Right atrium auricular region (tissue), 2 donors: ENCODE results near the gene ASB6. TPM values are rescaled to one million over a fixed set of nuclear protein-coding genes. Genes with fewer than 3 reads are reported as not detected.

Experiments used
- DNase-seq: peaks from one replicate; pipeline ENCODE4 v3.0.0-alpha.2; 2019; ENCODE audit warnings: low spot score
- H3K27ac ChIP-seq, 2 donors: fragments of 200-600 bp; sonication (generic); 1 replicate in 1 of 2; 2 replicates in 1 of 2; pipeline ENCODE4 v1.5.1; 2016 to 2019
- H3K27me3 ChIP-seq, 2 donors: fragments of 200-600 bp; sonication (generic); one replicate each; pipeline versions ENCODE4 v1.5.1 to v1.6.0; 2017 to 2019
- H3K36me3 ChIP-seq: fragments of 200-600 bp; sonication (generic); one replicate; pipeline ENCODE4 v1.5.1; 2016
- H3K4me1 ChIP-seq, 2 donors: fragments of 200-600 bp; sonication (generic); one replicate each; pipeline versions ENCODE4 v1.5.1 to v1.6.0; 2017 to 2019
- H3K4me3 ChIP-seq, 2 donors: fragments of 200-600 bp; sonication (generic); 1 replicate in 1 of 2; 2 replicates in 1 of 2; pipeline ENCODE4 v1.5.1; 2017 to 2019; ENCODE audit warnings: mild to moderate bottlenecking in 1 of 2, moderate library complexity in 1 of 2
- H3K9me3 ChIP-seq, 2 donors: fragments of 200-600 bp; sonication (generic); one replicate each; pipeline ENCODE4 v1.5.1; 2019
- total RNA-seq, 2 donors: library from RNA; depleted of rRNA; stranded (reverse); fragments of >200 nt; gene quantifications; one replicate each; pipeline ENCODE4 v1.1.0, GENCODE V29; 2016
- TF ChIP-seq, protein P1 (sequence below), 2 donors: fragments of 200-600 bp; sonication (generic); IDR thresholded peaks; one replicate each; pipeline ENCODE4 v1.5.1; 2019; ENCODE audit warnings: antibody characterized with exemption in 2 of 2

Gene ASB6, protein sequence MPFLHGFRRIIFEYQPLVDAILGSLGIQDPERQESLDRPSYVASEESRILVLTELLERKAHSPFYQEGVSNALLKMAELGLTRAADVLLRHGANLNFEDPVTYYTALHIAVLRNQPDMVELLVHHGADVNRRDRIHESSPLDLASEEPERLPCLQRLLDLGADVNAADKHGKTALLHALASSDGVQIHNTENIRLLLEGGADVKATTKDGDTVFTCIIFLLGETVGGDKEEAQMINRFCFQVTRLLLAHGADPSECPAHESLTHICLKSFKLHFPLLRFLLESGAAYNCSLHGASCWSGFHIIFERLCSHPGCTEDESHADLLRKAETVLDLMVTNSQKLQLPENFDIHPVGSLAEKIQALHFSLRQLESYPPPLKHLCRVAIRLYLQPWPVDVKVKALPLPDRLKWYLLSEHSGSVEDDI
- total RNA-seq = 10 to 100 TPM; 10.2 to 12.6 TPM

DNA sequence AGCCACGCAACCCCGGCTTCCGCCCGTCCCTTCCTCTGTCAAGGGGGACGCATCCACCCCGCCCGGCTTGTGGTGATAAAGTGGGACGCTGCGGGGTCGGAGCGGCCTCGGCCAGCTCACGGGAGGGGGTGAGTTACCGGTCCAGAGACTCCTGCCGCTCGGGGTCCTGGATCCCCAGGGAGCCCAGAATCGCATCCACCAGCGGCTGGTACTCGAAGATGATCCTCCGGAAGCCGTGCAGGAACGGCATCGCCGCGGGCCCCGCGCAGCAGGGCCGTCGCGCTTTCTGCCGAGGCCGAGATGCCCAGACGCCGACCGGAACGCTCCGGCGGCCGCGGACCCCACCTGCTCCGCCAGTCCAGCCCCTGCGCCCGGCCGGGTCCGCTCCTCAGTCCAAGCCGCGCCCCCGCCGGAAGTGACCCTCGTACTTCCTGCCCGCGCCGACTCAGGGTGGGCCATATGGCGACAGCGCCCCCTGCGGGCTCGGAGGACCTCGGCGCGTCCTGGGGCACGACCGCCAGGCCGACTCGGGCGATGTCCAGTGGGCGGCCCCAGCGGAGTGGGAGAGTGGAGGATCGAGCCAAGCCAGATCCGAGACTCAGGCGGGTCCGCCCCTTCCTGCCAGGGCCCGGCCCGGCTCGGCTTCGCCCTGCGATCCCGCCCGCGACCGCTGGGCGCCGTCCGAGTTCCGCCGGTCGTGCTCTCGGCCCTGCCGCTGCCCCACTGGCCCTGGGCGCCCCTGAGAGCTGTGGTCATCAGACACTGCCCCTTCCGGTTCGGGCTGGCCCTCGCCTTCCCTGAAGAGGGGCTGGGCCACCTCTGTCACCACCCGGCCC lies at the start of gene ASB6:
TSS of gene ASB6 (minus strand) at position 402 of the 836 bp plus-strand sequence. CDS start at position 250, 152 bp downstream.
- Histone ChIP-seq H3K36me3 (peaks cover 28% of the 10 kb centered on the region), H3K4me1 (peaks cover 0 to 32% of the 10 kb centered on the region in 2 donors), H3K27ac (peak within 1 kb of the TSS; percentile 78 to 80), H3K4me3 (peak within 1 kb of the TSS; percentile 69 to 95), H3K9me3 (no peaks in the 10 kb centered on the region), H3K27me3 (no peaks in the 10 kb centered on the region)
- TF ChIP-seq, protein P1, sequence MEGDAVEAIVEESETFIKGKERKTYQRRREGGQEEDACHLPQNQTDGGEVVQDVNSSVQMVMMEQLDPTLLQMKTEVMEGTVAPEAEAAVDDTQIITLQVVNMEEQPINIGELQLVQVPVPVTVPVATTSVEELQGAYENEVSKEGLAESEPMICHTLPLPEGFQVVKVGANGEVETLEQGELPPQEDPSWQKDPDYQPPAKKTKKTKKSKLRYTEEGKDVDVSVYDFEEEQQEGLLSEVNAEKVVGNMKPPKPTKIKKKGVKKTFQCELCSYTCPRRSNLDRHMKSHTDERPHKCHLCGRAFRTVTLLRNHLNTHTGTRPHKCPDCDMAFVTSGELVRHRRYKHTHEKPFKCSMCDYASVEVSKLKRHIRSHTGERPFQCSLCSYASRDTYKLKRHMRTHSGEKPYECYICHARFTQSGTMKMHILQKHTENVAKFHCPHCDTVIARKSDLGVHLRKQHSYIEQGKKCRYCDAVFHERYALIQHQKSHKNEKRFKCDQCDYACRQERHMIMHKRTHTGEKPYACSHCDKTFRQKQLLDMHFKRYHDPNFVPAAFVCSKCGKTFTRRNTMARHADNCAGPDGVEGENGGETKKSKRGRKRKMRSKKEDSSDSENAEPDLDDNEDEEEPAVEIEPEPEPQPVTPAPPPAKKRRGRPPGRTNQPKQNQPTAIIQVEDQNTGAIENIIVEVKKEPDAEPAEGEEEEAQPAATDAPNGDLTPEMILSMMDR (IDR thresholded peaks at IDR 0.05) = peak; percentile 98 to 100
- DNase-seq = peak; percentile 97

DNA sequence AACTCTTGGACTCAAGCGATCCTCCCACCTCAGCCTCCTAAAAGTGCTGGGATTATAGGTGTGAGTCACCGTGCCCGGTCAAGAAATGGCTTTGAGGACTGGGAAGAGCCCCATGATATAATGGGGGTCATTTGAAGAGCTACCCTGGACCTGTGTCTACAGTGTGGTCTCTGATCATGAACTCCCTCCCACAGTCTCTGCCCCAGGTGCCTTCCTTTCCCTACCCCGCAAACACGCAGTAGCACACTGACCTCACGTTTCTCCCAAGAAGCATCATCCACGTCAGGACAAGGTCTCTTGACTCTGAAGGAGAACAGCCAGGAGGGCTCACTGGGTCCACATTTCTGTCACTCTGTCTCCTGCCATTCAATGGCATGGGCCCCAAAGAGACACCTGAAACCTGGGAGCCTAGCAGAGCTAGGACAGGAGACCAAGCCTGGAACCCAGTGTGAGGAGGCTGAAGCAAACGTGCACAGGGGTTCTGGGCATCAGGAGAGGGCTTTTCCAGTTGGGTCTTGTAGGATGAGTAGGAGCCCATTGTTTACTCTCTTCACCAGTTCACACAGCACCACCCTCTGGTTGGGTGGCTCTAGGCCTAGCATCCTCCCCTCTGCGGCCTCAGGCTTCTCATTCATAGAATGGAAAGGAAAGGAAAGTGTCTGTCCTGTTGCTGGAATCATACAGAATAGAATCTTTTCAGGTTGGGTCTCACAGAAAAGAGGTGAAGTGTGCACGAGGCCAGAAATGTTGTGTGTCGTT lies 46.5 kb upstream of the ASB6 start:
- Histone ChIP-seq H3K9me3 (no peaks in the 10 kb centered on the region), H3K36me3 (no peaks in the 10 kb centered on the region), H3K4me3 (no peak overlapping the region), H3K27ac (no peak overlapping the region), H3K4me1 (no peaks in the 10 kb centered on the region), H3K27me3 (no peaks in the 10 kb centered on the region)
- TF ChIP-seq, protein P1 (IDR thresholded peaks at IDR 0.05) = no peak
- DNase-seq = no peak

DNA sequence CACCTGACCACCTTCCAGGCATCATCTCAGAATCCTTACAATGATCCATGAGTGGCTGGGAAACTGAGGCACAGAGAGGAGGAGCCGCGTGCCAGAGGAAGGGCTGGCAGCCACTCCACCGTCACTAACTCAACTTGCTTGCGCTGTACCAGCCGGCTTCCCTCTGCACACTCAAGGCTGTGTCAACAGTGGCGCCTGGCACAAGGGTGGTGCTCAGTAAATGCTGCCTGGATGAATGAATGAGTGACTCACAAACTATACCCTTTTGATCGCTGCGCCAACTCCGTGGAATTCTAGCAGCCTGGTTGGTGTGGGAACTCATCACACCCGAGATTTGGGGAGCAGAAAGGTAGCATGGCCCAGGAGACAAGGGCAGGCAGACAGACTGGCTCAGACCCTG lies 45.4 kb upstream of the ASB6 start:
- DNase-seq = no peak
- H3K27me3 ChIP-seq = no peaks in the 10 kb centered on the region
- H3K4me3 ChIP-seq = no peak overlapping the region
- H3K9me3 ChIP-seq = no peaks in the 10 kb centered on the region
- H3K36me3 ChIP-seq = no peaks in the 10 kb centered on the region
- TF ChIP-seq, protein P1 (IDR thresholded peaks at IDR 0.05) = no peak
- H3K27ac ChIP-seq = no peak overlapping the region
- H3K4me1 ChIP-seq = no peaks in the 10 kb centered on the region

DNA sequence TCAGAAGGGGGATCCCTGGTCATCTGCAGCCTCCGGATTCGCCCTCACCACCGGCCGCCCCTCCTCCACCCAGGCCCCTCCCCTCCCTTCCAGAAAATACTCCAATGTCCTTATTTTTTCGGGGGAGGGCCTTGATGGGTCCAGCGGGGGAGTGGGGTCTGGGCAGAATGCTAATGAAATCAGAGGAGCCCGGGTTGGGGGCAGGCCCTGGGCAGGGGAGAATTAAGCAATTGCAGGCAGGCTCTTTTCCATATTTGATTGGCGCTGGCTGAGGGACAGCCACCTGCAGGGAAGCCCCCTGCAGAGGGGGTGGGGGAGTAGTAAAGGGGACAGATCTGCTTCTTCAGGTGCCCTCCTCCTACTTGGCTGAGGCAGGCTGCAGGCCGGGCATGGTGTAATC lies 44.8 kb upstream of the ASB6 start:
- H3K27ac ChIP-seq = no peak overlapping the region
- no peak for DNase-seq
- no peak overlapping the region for H3K4me3 ChIP-seq
- H3K27me3 ChIP-seq = no peaks in the 10 kb centered on the region
- H3K4me1 ChIP-seq = no peaks in the 10 kb centered on the region
- no peaks in the 10 kb centered on the region for H3K9me3 ChIP-seq
- H3K36me3 ChIP-seq = no peaks in the 10 kb centered on the region
- TF ChIP-seq, protein P1 (IDR thresholded peaks at IDR 0.05) = no peak

DNA sequence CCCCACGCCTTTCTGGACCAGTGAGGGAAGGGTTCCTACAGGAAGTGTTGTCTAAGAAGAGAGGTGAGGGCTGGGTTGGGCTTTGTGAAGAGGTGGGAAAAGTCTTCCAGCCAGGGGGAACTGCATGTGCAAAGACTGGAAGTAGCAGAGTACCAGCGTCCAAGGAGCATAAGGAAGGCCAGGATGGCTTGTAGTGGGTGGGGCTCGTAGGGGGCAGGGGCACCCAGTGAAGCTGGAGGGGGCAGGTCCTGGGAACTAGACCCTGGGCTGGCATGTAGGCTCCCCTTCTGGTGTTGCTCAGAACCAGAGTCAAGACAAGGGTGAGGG lies 43.9 kb upstream of the ASB6 start:
- DNase-seq = no peak
- H3K4me1 ChIP-seq = no peaks in the 10 kb centered on the region
- no peaks in the 10 kb centered on the region for H3K27me3 ChIP-seq
- H3K9me3 ChIP-seq = no peaks in the 10 kb centered on the region
- TF ChIP-seq, protein P1 (IDR thresholded peaks at IDR 0.05) = no peak
- H3K36me3 ChIP-seq = no peaks in the 10 kb centered on the region
- H3K27ac ChIP-seq = no peak overlapping the region
- H3K4me3 ChIP-seq = no peak overlapping the region
